HEK293 (cell line): ENCODE measurements around the gene SHISA9.

Source experiments
- CTCF ChIA-PET: fragments of 350-600 bp; formaldehyde crosslinking; extraction: SDS; loops from one replicate; lab custom pipeline; 2021; ENCODE audit warnings: antibody characterized with exemption; lab: Yijun Ruan, JAX
- POLR2A ChIA-PET: fragments of 300-600 bp; formaldehyde crosslinking; extraction: SDS; loops from one replicate; lab custom pipeline; 2020; ENCODE audit warnings: antibody characterized with exemption, inconsistent platforms; lab: Yijun Ruan, JAX
- H3K27ac ChIP-seq: fragments of 200-500 bp; sonication (Bioruptor generic); 2 replicates; pipeline ENCODE4 v1.5.1; 2014; ENCODE audit warnings: low read depth, low read length, control low read depth, inconsistent platforms; ENCODE audit errors: extremely low read depth
- H3K36me3 ChIP-seq, 2 experiments: fragments of 200-500 bp in 1 of 2; sonication (Bioruptor generic) in 1 of 2; 1 replicate in 1 of 2; 2 replicates in 1 of 2; pipeline ENCODE4 v1.5.1; 2014 to 2017; ENCODE audit warnings: inconsistent platforms in 2 of 2, low read length in 2 of 2; ENCODE audit not compliant: control insufficient read depth in 2 of 2, insufficient read depth in 1 of 2
- H3K4me1 ChIP-seq: fragments of 200-500 bp; sonication (Bioruptor generic); 2 replicates; pipeline ENCODE4 v1.5.1; 2014; ENCODE audit warnings: mild to moderate bottlenecking, low read length, inconsistent platforms; ENCODE audit not compliant: control insufficient read depth, insufficient read depth
- H3K4me3 ChIP-seq: 2 replicates; pipeline ENCODE4 v1.5.1; 2011; ENCODE audit warnings: low read depth, mild to moderate bottlenecking, control low read depth, low read length, moderate library complexity
- H3K9me3 ChIP-seq: fragments of 200-500 bp; sonication (Bioruptor generic); 2 replicates; pipeline ENCODE4 v1.5.1; 2014; ENCODE audit warnings: low read depth, low read length, inconsistent platforms; ENCODE audit not compliant: control insufficient read depth, insufficient read depth
- CTCF ChIP-seq: fragments of 450-650 bp; formaldehyde crosslinking; IDR thresholded peaks from 2 replicates; pipeline ENCODE4 v1.5.1; 2016; ENCODE audit warnings: missing biosample characterization, missing genetic modification characterization
- HOXC10 ChIP-seq: sonication (generic); formaldehyde crosslinking; IDR thresholded peaks from 2 replicates; pipeline ENCODE4 v1.8.1; 2023; ENCODE audit warnings: mild to moderate bottlenecking, missing genetic modification reagents
- INSM2 ChIP-seq: fragments of 450-650 bp; formaldehyde crosslinking; IDR thresholded peaks from 2 replicates; pipeline ENCODE4 v1.5.1; 2016; ENCODE audit warnings: missing biosample characterization, missing genetic modification characterization
- KLF17 ChIP-seq: fragments of 450-650 bp; formaldehyde crosslinking; IDR thresholded peaks from 2 replicates; pipeline ENCODE4 v1.5.1; 2016; ENCODE audit warnings: missing biosample characterization, missing genetic modification characterization
- KLF9 ChIP-seq: fragments of 450-650 bp; formaldehyde crosslinking; IDR thresholded peaks from 2 replicates; pipeline ENCODE4 v1.5.1; 2016; ENCODE audit warnings: missing biosample characterization, missing genetic modification characterization, low read depth
- YY1 ChIP-seq: fragments of 450-650 bp; formaldehyde crosslinking; IDR thresholded peaks from 2 replicates; pipeline ENCODE4 v1.5.1; 2018; ENCODE audit warnings: missing biosample characterization, missing genetic modification characterization
- ZBTB8A ChIP-seq: fragments of 450-650 bp; formaldehyde crosslinking; IDR thresholded peaks from 2 replicates; pipeline ENCODE4 v1.5.1; 2016; ENCODE audit warnings: missing biosample characterization, missing genetic modification characterization
- ZEB2 ChIP-seq: fragments of 450-650 bp; formaldehyde crosslinking; IDR thresholded peaks from 2 replicates; pipeline ENCODE4 v1.5.1; 2016; ENCODE audit warnings: missing biosample characterization, missing genetic modification characterization
- ZFP69B ChIP-seq: fragments of 450-650 bp; formaldehyde crosslinking; IDR thresholded peaks from 2 replicates; pipeline ENCODE4 v1.5.1; 2016; ENCODE audit warnings: missing biosample characterization, missing genetic modification characterization
- ZNF114 ChIP-seq: fragments of 450-650 bp; formaldehyde crosslinking; IDR thresholded peaks from 2 replicates; pipeline ENCODE4 v1.5.0; 2017; ENCODE audit warnings: missing biosample characterization, missing genetic modification characterization
- ZNF132 ChIP-seq: fragments of 450-650 bp; formaldehyde crosslinking; IDR thresholded peaks from 2 replicates; pipeline ENCODE4 v1.5.1; 2017; ENCODE audit warnings: missing biosample characterization, missing genetic modification characterization, borderline replicate concordance
- ZNF184 ChIP-seq: fragments of 450-650 bp; IDR thresholded peaks from 2 replicates; pipeline ENCODE4 v1.5.1; 2018; ENCODE audit warnings: missing biosample characterization, mild to moderate bottlenecking, missing genetic modification characterization
- ZNF214 ChIP-seq: fragments of 450-650 bp; formaldehyde crosslinking; IDR thresholded peaks from 2 replicates; pipeline ENCODE4 v1.5.1; 2017; ENCODE audit warnings: missing biosample characterization, mild to moderate bottlenecking, missing genetic modification characterization, borderline replicate concordance
- ZNF292 ChIP-seq: fragments of 450-650 bp; formaldehyde crosslinking; IDR thresholded peaks from 2 replicates; pipeline ENCODE4 v1.5.1; 2016; ENCODE audit warnings: low read depth, missing biosample characterization, missing genetic modification characterization, borderline replicate concordance
- ZNF302 ChIP-seq: fragments of 450-650 bp; formaldehyde crosslinking; IDR thresholded peaks from 2 replicates; pipeline ENCODE4 v1.5.1; 2016; ENCODE audit warnings: missing biosample characterization, missing genetic modification characterization, low read depth
- ZNF324 ChIP-seq: fragments of 450-650 bp; formaldehyde crosslinking; IDR thresholded peaks from 2 replicates; pipeline ENCODE4 v1.5.1; 2016; ENCODE audit warnings: missing biosample characterization, missing genetic modification characterization
- ZNF510 ChIP-seq: fragments of 450-650 bp; formaldehyde crosslinking; IDR thresholded peaks from 2 replicates; pipeline ENCODE4 v1.5.1; 2018; ENCODE audit warnings: mild to moderate bottlenecking, missing genetic modification characterization, missing biosample characterization; ENCODE audit not compliant: insufficient replicate concordance
- ZNF514 ChIP-seq: fragments of 450-650 bp; formaldehyde crosslinking; IDR thresholded peaks from 2 replicates; pipeline ENCODE4 v1.5.1; 2016; ENCODE audit warnings: missing biosample characterization, missing genetic modification characterization
- ZNF549 ChIP-seq: fragments of 450-650 bp; IDR thresholded peaks from 2 replicates; pipeline ENCODE4 v1.5.1; 2018; ENCODE audit warnings: missing biosample characterization, missing genetic modification characterization, mild to moderate bottlenecking, inconsistent platforms, moderate library complexity
- ZNF600 ChIP-seq: fragments of 450-650 bp; formaldehyde crosslinking; IDR thresholded peaks from 2 replicates; pipeline ENCODE4 v1.5.1; 2016; ENCODE audit warnings: missing biosample characterization, missing genetic modification characterization
- ZNF785 ChIP-seq: fragments of 450-650 bp; formaldehyde crosslinking; IDR thresholded peaks from 2 replicates; pipeline ENCODE4 v1.5.1; 2016; ENCODE audit warnings: missing biosample characterization, missing genetic modification characterization
- ZNF830 ChIP-seq: fragments of 450-650 bp; IDR thresholded peaks from 2 replicates; pipeline ENCODE4 v1.5.0; 2018; ENCODE audit warnings: missing biosample characterization, missing genetic modification characterization, low read depth, mild to moderate bottlenecking, moderate library complexity
- TF ChIP-seq, protein P1 (sequence below): fragments of 450-650 bp; formaldehyde crosslinking; IDR thresholded peaks from 2 replicates; pipeline ENCODE4 v1.5.1; 2016; ENCODE audit warnings: missing biosample characterization, missing genetic modification characterization
- TF ChIP-seq, protein P2 (sequence below): fragments of 450-650 bp; formaldehyde crosslinking; IDR thresholded peaks from 2 replicates; pipeline ENCODE4 v1.5.1; 2016; ENCODE audit warnings: missing biosample characterization, missing genetic modification characterization

Gene SHISA9

DNA sequence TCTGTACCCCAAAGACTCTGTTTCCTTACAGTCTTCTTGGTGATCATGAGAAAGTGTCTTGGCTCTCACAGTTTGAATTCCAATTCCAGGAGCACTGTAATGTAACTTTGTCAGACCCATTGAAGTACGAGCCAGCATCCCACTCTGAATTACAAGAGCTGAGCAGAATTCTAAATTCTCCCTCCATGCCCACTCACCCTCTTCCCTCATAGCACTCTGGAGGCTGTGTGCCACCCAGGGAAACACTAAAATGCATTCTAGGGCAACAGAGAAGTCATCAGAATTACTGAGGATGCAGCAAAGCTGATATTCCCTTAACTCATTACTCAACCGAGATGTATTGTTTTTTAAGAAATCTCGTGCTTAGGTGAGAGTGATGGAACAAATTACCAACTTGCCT, 154.1 kb downstream of the SHISA9 start (continued):
- TF ChIP-seq ZNF514 (tag by site-specific recombination), result no peak

GRCh38 chr16:13056607-13057006, 155.2 kb downstream of the SHISA9 start:
- no peaks in the 10 kb centered on the region for H3K9me3 ChIP-seq
- H3K36me3 ChIP-seq, result no peaks in the 10 kb centered on the region
- TF ChIP-seq ZNF785, result no peak
- TF ChIP-seq CTCF (tag by site-specific recombination), result no peak
- TF ChIP-seq, protein P1, sequence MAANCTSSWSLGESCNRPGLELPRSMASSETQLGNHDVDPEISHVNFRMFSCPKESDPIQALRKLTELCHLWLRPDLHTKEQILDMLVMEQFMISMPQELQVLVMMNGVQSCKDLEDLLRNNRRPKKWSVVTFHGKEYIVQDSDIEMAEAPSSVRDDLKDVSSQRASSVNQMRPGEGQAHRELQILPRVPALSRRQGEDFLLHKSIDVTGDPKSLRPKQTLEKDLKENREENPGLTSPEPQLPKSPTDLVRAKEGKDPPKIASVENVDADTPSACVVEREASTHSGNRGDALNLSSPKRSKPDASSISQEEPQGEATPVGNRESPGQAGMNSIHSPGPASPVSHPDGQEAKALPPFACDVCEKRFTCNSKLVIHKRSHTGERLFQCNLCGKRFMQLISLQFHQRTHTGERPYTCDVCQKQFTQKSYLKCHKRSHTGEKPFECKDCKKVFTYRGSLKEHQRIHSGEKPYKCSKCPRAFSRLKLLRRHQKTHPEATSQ, result no peak
- no peak for TF ChIP-seq ZNF292 (tag by site-specific recombination)
- TF ChIP-seq ZNF184 (tag by site-specific recombination), result no peak
- TF ChIP-seq KLF17 (tag by site-specific recombination), result no peak
- no peak for TF ChIP-seq INSM2
- TF ChIP-seq KLF9, result no peak
- no peak for TF ChIP-seq ZNF830 (tag by site-specific recombination)
- no peak for TF ChIP-seq HOXC10 (CRISPR knock-in tag)
- no peak for TF ChIP-seq ZNF510 (tag by site-specific recombination)
- no peak for TF ChIP-seq ZNF324
- TF ChIP-seq ZEB2 (tag by site-specific recombination), result no peak
- no peak overlapping the region for H3K27ac ChIP-seq
- no peak overlapping the region for H3K4me3 ChIP-seq
- CTCF ChIA-PET, result no interaction called here
- no peaks in the 10 kb centered on the region for H3K4me1 ChIP-seq
- POLR2A ChIA-PET, result no interaction called here

DNA sequence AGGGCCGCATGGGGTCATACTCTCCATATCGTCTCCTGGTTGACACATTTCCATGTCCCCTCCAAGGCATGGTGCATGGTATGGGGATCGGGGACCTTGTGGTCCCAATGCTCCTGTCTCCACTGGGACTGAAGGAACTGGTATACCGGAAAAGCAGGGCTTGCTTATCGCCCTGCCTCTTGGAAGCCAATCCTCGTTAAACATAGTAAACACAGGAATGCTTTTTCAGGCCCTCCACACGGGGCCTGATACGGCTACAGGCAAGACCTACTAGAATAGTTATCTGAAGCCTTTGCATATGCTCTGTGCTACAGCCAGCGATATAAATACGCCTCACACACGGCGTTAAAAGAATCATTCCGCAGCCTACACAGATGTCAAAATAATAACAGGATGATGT, 159.5 kb downstream of the SHISA9 start:
- POLR2A ChIA-PET, result no interaction called here
- H3K4me1 ChIP-seq, result no peaks in the 10 kb centered on the region
- TF ChIP-seq YY1 (no peak), ZNF132 (tag by site-specific recombination) (no peak), ZNF600 (tag by site-specific recombination) (no peak), ZNF114 (tag by site-specific recombination) (no peak), ZNF302 (no peak), ZNF549 (tag by site-specific recombination) (no peak), ZNF214 (no peak), ZBTB8A (tag by site-specific recombination) (no peak), ZFP69B (tag by site-specific recombination) (no peak)
- TF ChIP-seq, protein P2, sequence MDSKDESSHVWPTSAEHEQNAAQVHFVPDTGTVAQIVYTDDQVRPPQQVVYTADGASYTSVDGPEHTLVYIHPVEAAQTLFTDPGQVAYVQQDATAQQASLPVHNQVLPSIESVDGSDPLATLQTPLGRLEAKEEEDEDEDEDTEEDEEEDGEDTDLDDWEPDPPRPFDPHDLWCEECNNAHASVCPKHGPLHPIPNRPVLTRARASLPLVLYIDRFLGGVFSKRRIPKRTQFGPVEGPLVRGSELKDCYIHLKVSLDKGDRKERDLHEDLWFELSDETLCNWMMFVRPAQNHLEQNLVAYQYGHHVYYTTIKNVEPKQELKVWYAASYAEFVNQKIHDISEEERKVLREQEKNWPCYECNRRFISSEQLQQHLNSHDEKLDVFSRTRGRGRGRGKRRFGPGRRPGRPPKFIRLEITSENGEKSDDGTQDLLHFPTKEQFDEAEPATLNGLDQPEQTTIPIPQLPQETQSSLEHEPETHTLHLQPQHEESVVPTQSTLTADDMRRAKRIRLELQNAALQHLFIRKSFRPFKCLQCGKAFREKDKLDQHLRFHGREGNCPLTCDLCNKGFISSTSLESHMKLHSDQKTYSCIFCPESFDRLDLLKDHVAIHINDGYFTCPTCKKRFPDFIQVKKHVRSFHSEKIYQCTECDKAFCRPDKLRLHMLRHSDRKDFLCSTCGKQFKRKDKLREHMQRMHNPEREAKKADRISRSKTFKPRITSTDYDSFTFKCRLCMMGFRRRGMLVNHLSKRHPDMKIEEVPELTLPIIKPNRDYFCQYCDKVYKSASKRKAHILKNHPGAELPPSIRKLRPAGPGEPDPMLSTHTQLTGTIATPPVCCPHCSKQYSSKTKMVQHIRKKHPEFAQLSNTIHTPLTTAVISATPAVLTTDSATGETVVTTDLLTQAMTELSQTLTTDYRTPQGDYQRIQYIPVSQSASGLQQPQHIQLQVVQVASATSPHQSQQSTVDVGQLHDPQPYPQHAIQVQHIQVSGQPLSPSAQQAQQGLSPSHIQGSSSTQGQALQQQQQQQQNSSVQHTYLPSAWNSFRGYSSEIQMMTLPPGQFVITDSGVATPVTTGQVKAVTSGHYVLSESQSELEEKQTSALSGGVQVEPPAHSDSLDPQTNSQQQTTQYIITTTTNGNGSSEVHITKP, result no peak
- TF ChIP-seq, all 188 proteins: peak for 0
- Histone ChIP-seq H3K4me3 (no peak overlapping the region), H3K36me3 (no peaks in the 10 kb centered on the region), H3K9me3 (no peaks in the 10 kb centered on the region), H3K27ac (no peak overlapping the region)
- CTCF ChIA-PET, result no interaction called here
